ENCODE measurements around the gene CELSR1.

CELSR1 gene

GRCh38 chr22:46574993-46575910 is 37.8 kb upstream of the CELSR1 start:
- DNase-seq: no peak

- no peak for DNase-seq
These were observed 37.1 kb upstream of the CELSR1 start for GRCh38 chr22:46574438-46574992.

- DNase-seq: no peak
These were observed 36.5 kb upstream of the CELSR1 start for GRCh38 chr22:46573781-46574437.

GRCh38 chr22:46572911-46573780 is 35.7 kb upstream of the CELSR1 start:
- no peak for DNase-seq

GRCh38 chr22:46571642-46572250 is 34.3 kb upstream of the CELSR1 start:
- DNase-seq: no peak

DNA sequence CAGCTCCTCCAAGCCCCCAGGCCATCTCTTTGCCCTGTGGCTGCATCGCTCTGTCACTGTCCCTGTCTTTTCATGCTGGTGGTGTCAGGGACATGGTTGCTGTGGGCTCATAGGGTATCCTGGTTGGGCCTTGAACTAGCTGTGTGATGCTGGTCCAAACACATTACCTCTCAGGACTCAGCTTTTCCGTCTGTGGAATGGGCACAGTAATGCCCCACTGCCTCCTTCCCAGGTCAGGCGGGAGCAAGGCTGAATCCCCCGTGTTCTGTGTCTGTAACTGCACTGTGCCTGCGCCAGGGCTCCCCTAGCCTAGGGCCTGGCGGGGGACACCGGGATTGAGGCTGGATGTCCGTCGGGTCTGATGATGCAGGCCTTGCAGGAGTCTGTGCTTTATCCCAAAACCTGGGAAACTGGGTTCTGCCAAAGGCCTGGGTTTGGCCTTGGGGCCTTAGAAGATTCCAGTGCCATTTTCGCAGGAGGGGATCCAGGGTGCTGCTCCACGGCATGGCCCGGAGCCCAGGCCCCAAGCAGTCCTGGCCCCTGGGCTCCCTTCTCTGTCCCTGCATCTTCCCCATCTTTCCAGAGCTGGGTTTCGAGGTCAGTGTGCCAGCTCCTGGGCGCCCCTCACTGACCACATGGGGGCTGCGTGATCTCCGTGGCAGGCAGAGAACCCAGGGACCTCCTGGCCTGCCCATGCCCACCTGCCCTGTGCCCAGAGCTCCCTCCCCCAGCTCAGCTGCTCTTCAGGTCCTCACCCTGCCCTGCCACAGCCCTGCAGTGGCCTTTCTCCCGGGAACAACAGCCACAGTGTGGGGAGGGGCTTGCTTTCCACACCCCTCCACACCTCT is 32.7 kb upstream of the CELSR1 start:
- no peak for DNase-seq

DNA sequence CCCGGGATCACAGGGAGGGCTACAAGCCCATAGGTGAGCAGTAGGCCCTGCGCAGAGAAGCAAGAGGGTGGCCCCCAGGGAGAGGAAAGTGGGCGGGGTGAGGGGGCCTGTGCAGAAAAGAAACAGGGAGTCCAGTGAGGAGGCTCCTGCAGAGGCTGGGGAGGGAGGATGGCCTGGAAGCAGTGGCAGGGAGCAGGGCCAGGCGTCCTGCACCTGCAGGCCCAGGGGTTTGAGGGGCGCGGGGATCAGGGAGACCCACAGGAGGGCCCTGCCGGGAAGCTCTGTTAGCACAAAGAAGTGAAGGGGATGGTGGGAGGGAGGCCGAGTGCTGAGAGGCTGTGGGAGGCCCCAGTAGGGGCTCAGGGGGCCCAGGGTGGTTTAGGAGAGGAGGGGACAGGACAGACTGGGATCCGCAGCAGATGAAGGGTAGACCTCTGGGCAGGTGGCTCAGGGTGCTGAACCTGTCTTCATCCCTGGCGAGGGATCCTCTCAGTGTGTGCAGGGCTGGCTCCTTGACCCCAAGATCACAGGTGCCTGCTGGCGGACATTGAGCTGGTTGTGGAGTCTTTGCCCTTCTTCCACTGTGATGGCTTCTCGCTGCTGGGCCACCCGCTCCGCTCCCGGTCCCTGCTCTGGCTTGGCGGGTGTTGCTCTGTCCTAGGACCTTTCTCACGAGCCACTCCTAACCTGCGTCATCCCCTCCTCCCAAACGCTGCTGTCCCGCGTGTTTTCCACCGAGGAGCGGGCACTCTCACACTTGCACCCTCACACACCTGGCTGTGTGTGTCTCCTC is 31.8 kb upstream of the CELSR1 start:
- no peak for DNase-seq

GRCh38 chr22:46568102-46568809 is 30.8 kb upstream of the CELSR1 start:
- DNase-seq: no peak

- DNase-seq: no peak
These were observed 30.1 kb upstream of the CELSR1 start for GRCh38 chr22:46567471-46567870.

DNA sequence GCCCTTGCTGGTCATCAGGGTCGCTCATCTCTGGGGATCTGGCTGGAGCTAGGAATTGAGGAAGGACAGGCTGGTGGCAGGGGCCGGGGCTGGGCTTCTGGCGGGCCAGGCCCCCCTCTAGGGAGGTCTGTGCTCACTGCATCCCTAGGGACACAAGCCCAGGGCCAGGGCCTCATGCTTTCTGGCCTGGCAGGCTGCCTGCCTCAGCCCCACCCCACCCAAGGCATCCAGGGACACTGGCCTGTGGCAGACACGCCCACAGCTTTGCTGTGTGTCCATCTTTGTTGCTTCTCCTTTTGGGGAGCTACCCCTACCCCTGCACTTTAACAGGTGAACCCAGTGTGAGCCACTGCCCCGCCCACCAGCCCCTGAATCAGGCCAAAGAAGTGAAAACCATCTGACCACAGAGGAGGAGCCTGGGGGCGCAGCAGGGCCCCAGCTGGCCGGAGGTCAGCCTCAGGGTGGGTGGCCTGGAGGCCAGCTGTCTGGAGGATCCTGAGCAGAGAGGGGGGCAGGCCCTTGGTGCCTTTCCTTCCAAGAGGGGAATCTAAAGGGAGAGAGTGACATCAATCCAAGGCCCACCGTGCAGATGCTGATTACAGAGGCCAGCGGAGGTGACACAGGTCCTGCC is 26.8 kb upstream of the CELSR1 start:
- DNase-seq: no peak

GRCh38 chr22:46563381-46564083 is 26.1 kb upstream of the CELSR1 start:
- DNase-seq: no peak

DNA sequence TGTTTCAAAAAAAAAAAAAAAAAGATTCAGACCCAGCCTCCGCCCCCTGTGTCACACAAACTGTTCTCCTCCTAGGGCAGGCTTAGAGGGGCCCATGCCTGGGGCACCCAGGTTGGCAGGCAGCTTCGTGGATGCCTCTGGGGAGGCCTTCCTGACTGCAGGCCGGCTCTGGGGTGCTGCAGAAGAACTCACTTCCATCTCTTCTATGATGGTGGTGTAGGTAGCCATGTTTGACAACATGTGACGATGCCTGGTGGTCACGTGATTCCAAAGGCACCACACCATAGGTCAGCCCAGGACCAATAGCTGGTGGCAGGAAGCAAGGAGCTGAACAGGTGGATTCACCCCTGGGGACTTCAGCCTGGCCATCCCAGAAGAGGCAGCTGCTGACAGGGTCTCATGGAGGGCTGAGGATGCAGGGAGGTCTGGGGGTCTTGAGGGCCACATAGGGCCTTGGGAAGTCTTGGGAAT is 24.1 kb upstream of the CELSR1 start:
- DNase-seq: no peak

GRCh38 chr22:46560696-46561295 is 23.4 kb upstream of the CELSR1 start:
- DNase-seq: no peak

DNA sequence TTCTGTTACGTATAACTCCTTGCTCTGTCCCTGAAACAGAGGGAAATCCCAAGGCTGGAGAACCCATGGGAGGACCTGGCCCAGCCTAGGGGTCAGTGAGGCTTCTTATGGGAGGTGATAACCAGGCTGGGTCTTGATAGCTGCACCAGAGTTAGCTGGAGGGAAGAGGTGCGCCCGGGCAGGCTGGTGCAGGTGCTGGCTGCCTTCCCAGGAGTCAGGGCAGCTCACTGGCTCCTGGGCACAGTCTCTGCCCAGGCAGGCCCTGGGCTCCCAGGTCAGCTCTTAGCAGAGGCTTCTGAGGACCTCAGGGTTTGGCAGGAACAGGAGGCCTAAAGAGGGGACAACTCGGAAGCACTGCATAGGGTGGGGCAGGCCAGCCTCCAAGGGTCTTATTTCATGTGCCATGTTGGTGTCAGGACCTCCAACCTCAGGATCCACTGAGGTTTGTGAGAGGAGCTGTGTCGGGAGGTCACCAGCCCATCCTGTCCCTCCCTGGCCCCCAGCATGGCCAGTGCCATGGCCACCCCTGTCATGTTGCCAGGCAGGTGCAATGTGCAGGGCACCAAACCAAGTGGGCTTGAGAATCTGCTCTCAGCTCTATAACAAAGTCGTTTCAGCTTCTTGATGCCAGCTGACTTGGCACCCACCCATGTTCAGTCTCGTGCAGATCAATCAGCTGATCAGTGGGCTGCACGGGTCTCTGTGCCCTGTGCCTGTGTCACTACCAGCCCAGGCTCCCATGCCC is 20.5 kb upstream of the CELSR1 start:
- DNase-seq: no peak

DNA sequence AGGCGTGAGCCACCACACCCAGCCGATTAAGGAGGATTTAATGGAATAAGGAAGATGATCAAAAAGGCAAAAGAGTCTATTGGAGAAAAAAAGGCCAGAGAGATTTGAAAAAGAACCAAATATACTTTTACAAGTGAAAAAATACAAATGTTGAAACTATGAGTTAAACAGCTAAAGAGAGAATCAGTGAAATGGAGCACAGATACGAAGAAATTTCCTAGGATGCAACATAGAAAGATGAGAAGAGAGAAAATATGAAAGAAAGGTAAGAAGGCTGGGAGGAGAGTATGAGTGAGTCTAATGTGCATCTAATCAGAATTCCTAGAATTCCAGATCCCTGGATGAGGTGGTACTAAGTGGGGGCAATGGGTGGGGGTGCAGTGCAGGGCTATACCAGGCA is 19.4 kb upstream of the CELSR1 start:
- no peak for DNase-seq

- DNase-seq: no peak
These were observed 15.8 kb upstream of the CELSR1 start for GRCh38 chr22:46553189-46553588.

DNA sequence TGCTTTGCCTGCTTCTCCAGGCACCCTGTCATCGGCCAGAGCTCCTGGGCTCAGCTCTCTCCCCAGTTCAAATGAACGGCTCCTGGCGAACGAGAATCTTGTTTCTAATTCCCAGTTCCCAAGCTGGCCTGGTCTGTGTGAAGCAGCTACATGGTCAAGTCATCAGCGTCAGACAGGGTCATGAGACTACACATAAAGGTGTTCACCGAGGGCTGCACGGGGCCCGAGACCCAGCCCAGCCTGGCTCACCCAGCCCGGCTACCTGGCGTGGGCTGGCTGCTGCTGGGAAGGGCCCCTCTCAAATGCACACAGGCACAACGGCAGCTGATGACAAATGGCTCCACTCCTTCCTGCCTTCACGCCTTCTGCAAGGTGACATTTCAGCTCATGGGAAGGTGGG is 14.6 kb upstream of the CELSR1 start:
- no peak for DNase-seq
